ENCODE results near the gene ADCY9. TPM values are rescaled to one million over a fixed set of nuclear protein-coding genes. Genes with fewer than 3 reads are reported as not detected.

Gene ADCY9
- polyA plus RNA-seq, 1 donor (not counting 4 experiments of a cell fraction or from before 2014, with no cell fraction given), result 3.0 TPM

DNA sequence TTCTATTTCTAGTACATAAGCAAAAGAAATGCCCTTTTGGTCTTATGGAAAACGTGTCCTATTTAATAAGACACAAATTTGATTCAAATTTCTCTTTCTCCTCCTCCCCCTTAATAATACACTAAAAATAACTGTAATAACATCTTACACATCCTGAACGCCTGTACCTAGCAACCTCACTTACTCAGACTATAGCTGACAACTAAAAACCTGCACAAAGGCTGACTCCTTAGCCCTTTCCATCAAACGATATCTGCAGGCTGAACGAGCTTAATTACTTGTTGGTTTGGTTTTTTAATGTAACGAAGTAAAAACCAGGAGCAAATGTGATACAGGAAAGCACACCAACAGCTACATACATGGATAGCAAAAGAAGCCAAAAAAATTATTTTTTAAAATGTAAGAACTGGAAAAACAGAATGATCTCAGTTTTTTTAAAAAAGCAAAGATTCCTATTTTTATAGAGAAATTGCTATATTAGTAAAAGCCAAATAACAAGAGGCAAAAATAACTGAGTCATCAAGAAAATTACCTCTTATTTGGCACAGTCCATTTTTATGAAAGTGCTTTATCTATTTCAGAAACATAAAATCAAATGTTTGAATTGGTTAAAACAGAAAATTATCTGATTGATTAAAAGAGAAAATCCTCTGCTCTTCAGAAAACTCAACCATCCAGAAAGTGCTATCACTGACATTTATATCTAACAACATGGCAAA lies 23.5 kb downstream of the ADCY9 start:
- dilution Hi-C loops (cut with MboI; ENCODE audit: extremely low pct_ligation_motif_present, low sequenced_read_pairs), result no loop called here
- DNase-seq (ENCODE audit: low read depth, low spot score) (no peak), FAIRE-seq (no peak)
- Histone ChIP-seq H2AFZ (ENCODE audit: control insufficient read depth, low read length) (no peak overlapping the region), H3K27me3 (ENCODE audit: control insufficient read depth, extremely low read depth, insufficient read depth, low read length) (no peaks in the 10 kb centered on the region), H3K9ac (ENCODE audit: control insufficient read depth, extremely low read depth, insufficient read depth, low read length) (no peak overlapping the region), H3K36me3 (ENCODE audit: control insufficient read depth in 2 of 2, extremely low read depth in 1 of 2, insufficient read depth in 2 of 2, low read length in 2 of 2) (no peaks in the 10 kb centered on the region), H3K4me3 (ENCODE audit: control insufficient read depth in 2 of 3, extremely low read depth in 1 of 3, insufficient read depth in 2 of 3, low read depth in 1 of 3, low read length in 3 of 3) (no peak overlapping the region), H3K27ac (ENCODE audit: control insufficient read depth, insufficient read depth, low read length) (no peak overlapping the region), H3K79me2 (ENCODE audit: control insufficient read depth, insufficient read depth, low read length) (peaks cover 2% of the 10 kb centered on the region), H3K9me1 (ENCODE audit: control insufficient read depth, extremely low read depth, insufficient read depth, low read length) (no peaks in the 10 kb centered on the region), H3K4me2 (ENCODE audit: control insufficient read depth, extremely low read depth, insufficient read depth, low read depth, low read length) (no peak overlapping the region), H4K20me1 (ENCODE audit: control insufficient read depth, extremely low read depth, insufficient read depth, low read length) (no peaks in the 10 kb centered on the region), H3K9me3 (ENCODE audit: control insufficient read depth, low read depth, low read length) (no peaks in the 10 kb centered on the region), H3K4me1 (ENCODE audit: control insufficient read depth, extremely low read depth, insufficient read depth, low read length) (no peaks in the 10 kb centered on the region)
- TF ChIP-seq, protein P1, sequence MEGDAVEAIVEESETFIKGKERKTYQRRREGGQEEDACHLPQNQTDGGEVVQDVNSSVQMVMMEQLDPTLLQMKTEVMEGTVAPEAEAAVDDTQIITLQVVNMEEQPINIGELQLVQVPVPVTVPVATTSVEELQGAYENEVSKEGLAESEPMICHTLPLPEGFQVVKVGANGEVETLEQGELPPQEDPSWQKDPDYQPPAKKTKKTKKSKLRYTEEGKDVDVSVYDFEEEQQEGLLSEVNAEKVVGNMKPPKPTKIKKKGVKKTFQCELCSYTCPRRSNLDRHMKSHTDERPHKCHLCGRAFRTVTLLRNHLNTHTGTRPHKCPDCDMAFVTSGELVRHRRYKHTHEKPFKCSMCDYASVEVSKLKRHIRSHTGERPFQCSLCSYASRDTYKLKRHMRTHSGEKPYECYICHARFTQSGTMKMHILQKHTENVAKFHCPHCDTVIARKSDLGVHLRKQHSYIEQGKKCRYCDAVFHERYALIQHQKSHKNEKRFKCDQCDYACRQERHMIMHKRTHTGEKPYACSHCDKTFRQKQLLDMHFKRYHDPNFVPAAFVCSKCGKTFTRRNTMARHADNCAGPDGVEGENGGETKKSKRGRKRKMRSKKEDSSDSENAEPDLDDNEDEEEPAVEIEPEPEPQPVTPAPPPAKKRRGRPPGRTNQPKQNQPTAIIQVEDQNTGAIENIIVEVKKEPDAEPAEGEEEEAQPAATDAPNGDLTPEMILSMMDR (optimal IDR thresholded peaks at IDR 0.05 in 1 of 3, IDR thresholded peaks at IDR 0.05 in 1 of 3, conservative IDR thresholded peaks at IDR 0.05 in 1 of 3; ENCODE audit: extremely low read depth in 1 of 3, insufficient read depth in 2 of 3, low read length in 3 of 3), result no peak
- TF ChIP-seq EZH2 (IDR thresholded peaks at IDR 0.05; ENCODE audit: low read length), result no peak

DNA sequence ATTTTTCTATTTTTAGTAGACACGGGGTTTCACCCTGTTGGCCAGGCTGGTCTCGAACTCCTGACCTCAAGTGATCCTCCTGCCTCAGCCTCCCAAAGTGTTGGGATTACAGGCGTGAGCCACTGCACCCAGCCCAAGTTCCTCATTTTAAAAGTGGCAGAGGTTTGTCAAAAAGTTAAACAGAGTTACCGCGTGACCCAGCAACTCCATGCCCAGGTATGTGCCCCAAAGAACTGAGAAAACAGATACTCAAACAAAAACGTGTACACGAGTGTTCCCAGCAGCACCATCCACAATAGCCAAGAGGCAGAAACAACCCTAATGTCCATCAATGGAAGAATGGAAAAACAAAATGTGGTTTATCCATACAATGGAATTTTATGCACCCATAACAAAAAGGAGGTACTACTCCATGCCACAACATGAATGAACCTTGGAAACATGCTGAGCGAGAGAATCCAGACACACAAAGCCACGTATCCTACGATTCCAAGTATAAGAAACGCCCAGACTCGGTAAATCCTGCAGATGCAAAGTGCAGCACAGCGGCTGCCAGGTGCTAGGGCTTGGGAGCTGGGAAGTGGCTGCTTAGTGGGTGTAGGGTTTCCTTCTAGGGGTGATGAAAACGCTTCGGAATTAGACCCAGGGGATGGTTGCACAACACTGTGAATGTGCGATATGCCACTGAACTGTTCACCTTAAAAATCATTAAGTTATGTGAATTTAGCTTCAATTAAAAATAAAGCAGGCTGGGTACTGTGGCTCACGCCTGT lies 24.8 kb downstream of the ADCY9 start:
- H3K4me3 ChIP-seq (ENCODE audit: control insufficient read depth in 2 of 3, extremely low read depth in 1 of 3, insufficient read depth in 2 of 3, low read depth in 1 of 3, low read length in 3 of 3), result no peak overlapping the region
- H3K4me2 ChIP-seq (ENCODE audit: control insufficient read depth, extremely low read depth, insufficient read depth, low read depth, low read length), result no peak overlapping the region
- no peaks in the 10 kb centered on the region for H3K36me3 ChIP-seq (ENCODE audit: control insufficient read depth in 2 of 2, extremely low read depth in 1 of 2, insufficient read depth in 2 of 2, low read length in 2 of 2)
- no peaks in the 10 kb centered on the region for H3K27me3 ChIP-seq (ENCODE audit: control insufficient read depth, extremely low read depth, insufficient read depth, low read length)
- H3K27ac ChIP-seq (ENCODE audit: control insufficient read depth, insufficient read depth, low read length), result no peak overlapping the region
- H3K9ac ChIP-seq (ENCODE audit: control insufficient read depth, extremely low read depth, insufficient read depth, low read length), result no peak overlapping the region
- dilution Hi-C loops (cut with MboI; ENCODE audit: extremely low pct_ligation_motif_present, low sequenced_read_pairs), result no loop called here
- H3K9me3 ChIP-seq (ENCODE audit: control insufficient read depth, low read depth, low read length), result no peaks in the 10 kb centered on the region
- H2AFZ ChIP-seq (ENCODE audit: control insufficient read depth, low read length), result no peak overlapping the region
- H3K4me1 ChIP-seq (ENCODE audit: control insufficient read depth, extremely low read depth, insufficient read depth, low read length), result no peaks in the 10 kb centered on the region
- DNase-seq (ENCODE audit: low read depth, low spot score) (no peak), FAIRE-seq (no peak)
- no peaks in the 10 kb centered on the region for H3K79me2 ChIP-seq (ENCODE audit: control insufficient read depth, insufficient read depth, low read length)
- no peak for TF ChIP-seq EZH2 (IDR thresholded peaks at IDR 0.05; ENCODE audit: low read length)
- TF ChIP-seq, protein P1 (optimal IDR thresholded peaks at IDR 0.05 in 1 of 3, IDR thresholded peaks at IDR 0.05 in 1 of 3, conservative IDR thresholded peaks at IDR 0.05 in 1 of 3; ENCODE audit: extremely low read depth in 1 of 3, insufficient read depth in 2 of 3, low read length in 3 of 3), result no peak
- H4K20me1 ChIP-seq (ENCODE audit: control insufficient read depth, extremely low read depth, insufficient read depth, low read length), result no peaks in the 10 kb centered on the region
- H3K9me1 ChIP-seq (ENCODE audit: control insufficient read depth, extremely low read depth, insufficient read depth, low read length), result no peaks in the 10 kb centered on the region
